Adrenal gland (tissue), 12 donors: Measurements from ENCODE around the gene GPC5. TPM values are rescaled to one million over a fixed set of nuclear protein-coding genes. Genes with fewer than 3 reads are reported as not detected.

ENCODE experiments used
- DNase-seq, 7 donors: peaks; one replicate each; pipeline ENCODE4 v3.0.0-alpha.2; 2019 to 2020
- H3K27ac ChIP-seq, 5 donors: fragments of 200-600 bp; sonication (generic) in 4 of 5; 1 replicate in 3 of 5; 2 replicates in 2 of 5; pipeline versions ENCODE4 v1.5.1 to v1.8.0; 2016 to 2020; ENCODE audit warnings: mild to moderate bottlenecking in 1 of 5
- H3K27me3 ChIP-seq: fragments of 200-600 bp; 2 replicates; pipeline ENCODE4 v1.8.0; 2021
- H3K36me3 ChIP-seq, 2 donors: fragments of 200-600 bp; replicated peaks in 1 of 2; 1 replicate in 1 of 2; 2 replicates in 1 of 2; pipeline versions ENCODE4 v1.5.1 to v1.8.0; 2018 to 2022
- H3K4me1 ChIP-seq, 2 donors: fragments of 200-600 bp; replicated peaks in 1 of 2; 1 replicate in 1 of 2; 2 replicates in 1 of 2; pipeline versions ENCODE4 v1.5.1 to v1.8.0; 2018 to 2021
- H3K4me3 ChIP-seq, 4 donors: fragments of 200-600 bp; sonication (generic) in 3 of 4; one replicate each; pipeline ENCODE4 v1.5.1; 2016 to 2018
- H3K9me3 ChIP-seq, 3 donors: fragments of 200-600 bp; sonication (generic) in 1 of 3; replicated peaks in 1 of 3; 1 replicate in 2 of 3; 2 replicates in 1 of 3; pipeline versions ENCODE4 v1.5.1 to v1.8.0; 2016 to 2021
- CTCF ChIP-seq, 6 experiments: fragments of 450-650 bp in 4 of 6; fragments of 200-600 bp in 2 of 6; sonication (generic) in 1 of 6; IDR thresholded peaks; 1 replicate in 5 of 6; 2 replicates in 1 of 6; pipeline versions ENCODE4 v1.5.1 to v1.8.0; 2016 to 2021; ENCODE audit warnings: antibody characterized with exemption in 6 of 6, mild to moderate bottlenecking in 2 of 6, moderate library complexity in 1 of 6
- POLR2A ChIP-seq, 2 donors: fragments of 450-650 bp; IDR thresholded peaks; one replicate each; pipeline ENCODE4 v1.6.1; 2017; ENCODE audit warnings: antibody characterized with exemption in 2 of 2, mild to moderate bottlenecking in 2 of 2, moderate library complexity in 1 of 2
- WGBS, 4 donors: extraction: QIAGEN DNeasy Blood & Tissue Kit in 2 of 4; methylation state at CpG; one replicate each; pipeline versions ENCODE4 v1.1.5 to v1.1.7; 2013 to 2017; 5-methylcytosine and 5-hydroxymethylcytosine counted together
- intact Hi-C, 2 donors: fragments of 100-400 bp; cut with DNase I; formaldehyde crosslinking; loops; one replicate each; pipeline versions ENCODE4 v1.14.1 to v1.15.0; 2022 to 2023
- polyA plus RNA-seq, 3 donors: library from polyadenylated mRNA; stranded (reverse); fragments of 200-250 nt in 2 of 3; fragments of 350-450 nt in 1 of 3; fragmentation: Illumina TruSeq in 1 of 3; extraction: RNeasy Lipid Tissue Mini Kit (QIAGEN cat#74804) in 1 of 3; gene quantifications; one replicate each; pipeline ENCODE4 v1.2.3, GENCODE V29; 2013 to 2014
- total RNA-seq, 9 donors: library from RNA; depleted of rRNA in 4 of 9; stranded (reverse); fragments of >200 nt in 4 of 9; fragments of 120-200 nt in 1 of 9; fragmentation: NEBNext Ultra II Directional in 1 of 9; extraction: Animal tissue kit (Norgen Biotek cat#: 25700) in 1 of 9; gene quantifications; one replicate each; pipeline versions ENCODE4 v1.1.0 to v1.2.4, GENCODE V29; 2013 to 2023
- donor health status: healthy with polysubstance abuse.
- donor health status: Bipolar disorder and iron deficiency.
- donor health status: DM: yes; HTN: yes; CAD: no.
- donor health status: DM: no; HTN: no; CAD: no.
- donor health status: DM: no; HTN: no; CAD: no.
- donor health status: DM: yes; HTN: yes; CAD: no.

GPC5 gene
- total and polyA plus RNA-seq, 12 donors, result 0.24 to 7.7 (median 2.1) TPM; not detected in 4

GRCh38 chr13:92781965-92782690 lies 1383.7 kb downstream of the GPC5 start:
- WGBS, 4 donors, result 76 to 77% (median 76%) methylated on average over 7 of the region's 7 CpGs
- Histone ChIP-seq H3K4me3 (no peak overlapping the region), H3K9me3 (no peaks in the 10 kb centered on the region), H3K36me3 (no peaks in the 10 kb centered on the region), H3K4me1 (no peaks in the 10 kb centered on the region), H3K27me3 (no peaks in the 10 kb centered on the region), H3K27ac (no peak overlapping the region)
- no peak for DNase-seq
- intact Hi-C loops, result no loop called here
- no peak for TF ChIP-seq CTCF (IDR thresholded peaks at IDR 0.05)

GRCh38 chr13:92802776-92803175 lies 1404.4 kb downstream of the GPC5 start:
- TF ChIP-seq CTCF (IDR thresholded peaks at IDR 0.05), result no peak
- Histone ChIP-seq H3K9me3 (peaks cover 0 to 5% (median 0%) of the 10 kb centered on the region in 3 donors), H3K4me3 (no peak overlapping the region), H3K27me3 (no peaks in the 10 kb centered on the region), H3K4me1 (peaks cover 0 to 3% of the 10 kb centered on the region in 2 donors), H3K36me3 (no peaks in the 10 kb centered on the region), H3K27ac (no peak overlapping the region)
- 58 to 77% (median 68%) methylated on average over 1 of the region's 1 CpG for WGBS, 4 donors
- intact Hi-C loops, result no loop called here
- no peak for DNase-seq

- H3K4me1 ChIP-seq, result peaks cover 0 to 3% of the 10 kb centered on the region in 2 donors
- WGBS, 4 donors, result 82 to 98% (median 90%) methylated on average over 1 of the region's 1 CpG
Observed at GRCh38 chr13:92804346-92804745, 1405.9 kb downstream of the GPC5 start.

GRCh38 chr13:92804926-92805325 lies 1406.5 kb downstream of the GPC5 start:
- no peak overlapping the region for H3K4me3 ChIP-seq
- intact Hi-C loops, result no loop called here
- 48 to 64% (median 60%) methylated on average over 2 of the region's 2 CpGs for WGBS, 4 donors
- no peak overlapping the region for H3K27ac ChIP-seq
- no peaks in the 10 kb centered on the region for H3K36me3 ChIP-seq
- H3K27me3 ChIP-seq, result no peaks in the 10 kb centered on the region
- DNase-seq, result no peak
- H3K9me3 ChIP-seq, result no peaks in the 10 kb centered on the region
- peaks cover 0 to 3% of the 10 kb centered on the region in 2 donors for H3K4me1 ChIP-seq
- TF ChIP-seq POLR2A (IDR thresholded peaks at IDR 0.05) (no peak), CTCF (IDR thresholded peaks at IDR 0.05) (no peak)

More at GRCh38 chr13:92804346-92804745, 1405.9 kb downstream of the GPC5 start:
- intact Hi-C loops, result no loop called here
- no peak for DNase-seq
- Histone ChIP-seq H3K9me3 (no peaks in the 10 kb centered on the region), H3K4me3 (no peak overlapping the region), H3K27me3 (no peaks in the 10 kb centered on the region), H3K27ac (no peak overlapping the region), H3K36me3 (no peaks in the 10 kb centered on the region)
- TF ChIP-seq CTCF (IDR thresholded peaks at IDR 0.05) (no peak), POLR2A (IDR thresholded peaks at IDR 0.05) (no peak)
